ENCODE results near the gene MUC4.

DNA sequence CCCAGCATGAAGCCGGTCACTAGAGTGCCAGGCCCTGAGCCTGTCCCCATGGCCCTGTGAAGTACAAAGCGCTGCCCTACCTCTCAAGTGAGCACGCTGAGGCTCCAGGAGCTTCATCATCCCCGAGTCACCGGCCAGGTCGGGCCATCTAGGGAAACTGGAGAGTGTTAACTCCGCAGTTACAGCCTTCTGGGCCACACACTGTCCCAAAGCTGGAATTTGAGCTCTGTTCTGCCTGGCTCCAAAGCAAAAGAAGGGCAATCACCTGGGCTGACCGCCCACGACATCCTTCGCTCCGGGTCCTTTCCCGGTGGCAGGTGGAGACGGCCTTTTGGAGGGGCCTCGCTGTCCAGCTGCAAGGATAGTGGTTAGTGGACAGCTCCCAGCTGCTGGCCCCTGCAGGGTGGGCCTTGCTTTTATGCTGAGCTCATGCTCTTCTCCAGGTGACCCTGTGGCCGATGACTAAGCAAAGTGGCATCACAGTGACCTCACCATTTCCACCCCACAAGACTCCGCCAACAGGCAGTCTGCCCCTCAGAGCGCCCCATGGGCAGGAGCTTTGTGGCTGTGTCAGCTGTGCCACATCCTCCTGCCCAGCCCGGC is 3.5 kb upstream of the MUC4 start:
- no peak for TF ChIP-seq EZH2phosphoT487 (IDR thresholded peaks at IDR 0.05; ENCODE audit: borderline replicate concordance, low read length)
- TF ChIP-seq, protein P1, sequence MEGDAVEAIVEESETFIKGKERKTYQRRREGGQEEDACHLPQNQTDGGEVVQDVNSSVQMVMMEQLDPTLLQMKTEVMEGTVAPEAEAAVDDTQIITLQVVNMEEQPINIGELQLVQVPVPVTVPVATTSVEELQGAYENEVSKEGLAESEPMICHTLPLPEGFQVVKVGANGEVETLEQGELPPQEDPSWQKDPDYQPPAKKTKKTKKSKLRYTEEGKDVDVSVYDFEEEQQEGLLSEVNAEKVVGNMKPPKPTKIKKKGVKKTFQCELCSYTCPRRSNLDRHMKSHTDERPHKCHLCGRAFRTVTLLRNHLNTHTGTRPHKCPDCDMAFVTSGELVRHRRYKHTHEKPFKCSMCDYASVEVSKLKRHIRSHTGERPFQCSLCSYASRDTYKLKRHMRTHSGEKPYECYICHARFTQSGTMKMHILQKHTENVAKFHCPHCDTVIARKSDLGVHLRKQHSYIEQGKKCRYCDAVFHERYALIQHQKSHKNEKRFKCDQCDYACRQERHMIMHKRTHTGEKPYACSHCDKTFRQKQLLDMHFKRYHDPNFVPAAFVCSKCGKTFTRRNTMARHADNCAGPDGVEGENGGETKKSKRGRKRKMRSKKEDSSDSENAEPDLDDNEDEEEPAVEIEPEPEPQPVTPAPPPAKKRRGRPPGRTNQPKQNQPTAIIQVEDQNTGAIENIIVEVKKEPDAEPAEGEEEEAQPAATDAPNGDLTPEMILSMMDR (IDR thresholded peaks at IDR 0.05; ENCODE audit: low read depth, low read length, poor library complexity, severe bottlenecking) = no peak
